NT2/D1 (cell line): ENCODE measurements around the gene A2M.

Experiments used
- DNase-seq: peaks from one replicate; pipeline ENCODE4 v3.0.0-alpha.2; 2011; ENCODE audit warnings: low read depth, low spot score
- H3K27me3 ChIP-seq: 2 replicates; pipeline ENCODE4 v1.6.0; 2011; ENCODE audit warnings: mild to moderate bottlenecking; ENCODE audit not compliant: insufficient read length, insufficient read depth
- H3K36me3 ChIP-seq: 2 replicates; pipeline ENCODE4 v1.6.1; 2011; ENCODE audit warnings: mild to moderate bottlenecking, low read length, mixed read lengths; ENCODE audit not compliant: insufficient read depth, insufficient read length
- H3K4me1 ChIP-seq: 2 replicates; pipeline ENCODE4 v1.5.1; 2011; ENCODE audit not compliant: insufficient read depth, insufficient read length
- H3K4me3 ChIP-seq: 2 replicates; pipeline ENCODE4 v1.5.1; 2011; ENCODE audit warnings: low read depth; ENCODE audit not compliant: insufficient read length
- H3K9ac ChIP-seq: 2 replicates; pipeline ENCODE4 v1.6.0; 2011; ENCODE audit warnings: low read depth; ENCODE audit not compliant: insufficient read length
- H3K9me3 ChIP-seq: 2 replicates; pipeline ENCODE4 v1.5.1; 2011; ENCODE audit warnings: mild to moderate bottlenecking, low read length; ENCODE audit not compliant: insufficient read depth
- SUZ12 ChIP-seq: IDR thresholded peaks from 2 replicates; pipeline ENCODE4 v1.6.1; 2011; ENCODE audit not compliant: insufficient read length, insufficient read depth; ENCODE audit errors: extremely low read depth
- YY1 ChIP-seq: IDR thresholded peaks from 2 replicates; pipeline ENCODE4 v1.6.1; 2011; ENCODE audit not compliant: insufficient read length, insufficient read depth
- ZNF274 ChIP-seq: IDR thresholded peaks from 2 replicates; pipeline ENCODE4 v1.6.1; 2011; ENCODE audit warnings: mild to moderate bottlenecking, low read depth, low read length

Gene A2M

DNA sequence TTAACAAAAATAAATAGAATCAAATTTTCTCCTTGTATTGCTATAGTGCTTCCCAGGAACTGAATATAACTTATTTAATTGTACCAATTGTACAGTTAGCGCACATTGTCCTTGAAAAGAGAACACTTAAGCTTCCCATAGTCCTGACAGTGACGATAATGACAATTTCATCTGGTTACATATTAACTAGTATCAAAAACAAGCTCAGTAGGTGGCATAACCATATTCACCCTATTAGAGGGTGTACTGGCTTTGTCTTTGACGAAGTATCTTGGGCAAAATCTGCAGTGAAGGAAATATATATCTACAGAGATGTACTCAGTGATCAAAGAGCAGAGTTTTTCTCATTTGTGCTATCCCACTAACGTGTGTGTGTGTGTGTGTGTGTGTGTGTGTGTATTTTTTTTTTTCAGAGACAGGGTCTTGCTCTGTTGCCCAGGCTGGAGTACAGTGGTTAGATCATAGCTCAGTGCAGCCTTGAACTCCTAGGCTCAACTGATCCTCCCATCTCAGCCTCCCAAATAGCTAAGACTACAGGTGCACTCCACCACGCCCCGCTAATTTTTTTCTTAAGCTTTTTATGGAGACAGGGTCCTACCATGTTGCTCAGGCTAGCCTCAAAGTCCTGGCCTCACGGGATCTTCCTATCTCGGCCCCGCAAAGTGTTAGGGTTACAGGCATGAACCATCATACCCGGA is 4.9 kb upstream of the A2M start:
- Histone ChIP-seq H3K9ac (no peak overlapping the region), H3K4me3 (no peak overlapping the region), H3K4me1 (no peaks in the 10 kb centered on the region), H3K9me3 (no peaks in the 10 kb centered on the region; the same call in 1 of the 2 replicates), H3K27me3 (no peaks in the 10 kb centered on the region), H3K36me3 (no peaks in the 10 kb centered on the region)
- TF ChIP-seq YY1 (no peak), ZNF274 (no peak), SUZ12 (no peak)
- no peak for DNase-seq

DNA sequence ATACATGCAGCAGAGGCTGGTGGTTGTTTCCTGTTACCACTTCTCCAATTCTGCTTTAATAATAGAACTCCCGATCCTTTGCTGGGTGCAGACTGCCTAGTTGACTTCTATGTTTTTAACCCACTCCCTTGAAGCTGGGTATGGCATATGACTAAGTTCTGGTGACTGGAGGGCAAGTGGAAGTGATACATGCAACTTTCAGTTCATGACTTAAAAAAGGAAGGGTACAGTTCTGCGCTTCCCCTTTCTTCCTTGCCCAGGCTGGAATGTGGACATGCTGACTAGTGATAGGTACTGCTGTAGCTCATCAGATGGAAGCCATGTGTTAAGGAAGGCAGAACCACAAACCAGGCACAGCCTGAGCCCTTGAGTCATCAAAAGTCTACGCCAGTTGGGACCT is 2.4 kb upstream of the A2M start:
- no peaks in the 10 kb centered on the region for H3K27me3 ChIP-seq

DNA sequence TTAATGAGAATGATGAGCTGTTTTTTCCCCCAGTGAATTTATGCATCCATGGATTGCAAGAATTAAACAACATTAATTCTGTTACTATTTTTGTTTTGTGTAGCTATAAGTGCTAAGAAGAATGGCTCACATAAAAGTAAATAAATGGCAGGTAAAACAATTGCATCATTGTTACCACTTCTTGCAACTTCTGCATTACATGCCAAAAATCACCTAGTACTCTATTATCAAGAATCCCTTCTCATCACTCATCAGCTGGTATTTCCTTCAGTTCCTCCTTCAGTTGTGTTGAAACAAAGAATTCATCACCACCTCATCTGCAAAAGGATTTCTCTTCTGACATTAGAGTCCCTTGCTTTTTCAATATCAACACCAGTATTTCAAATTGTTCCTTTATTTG is 773 bp downstream of the A2M start:
- Histone ChIP-seq H3K4me3 (no peak overlapping the region), H3K9ac (no peak overlapping the region)
- DNase-seq: no peak

More for the DNA sequence above, 2.4 kb upstream of the A2M start:
- Histone ChIP-seq H3K36me3 (no peaks in the 10 kb centered on the region), H3K9me3 (no peaks in the 10 kb centered on the region), H3K4me3 (no peak overlapping the region), H3K4me1 (no peaks in the 10 kb centered on the region), H3K9ac (no peak overlapping the region)
- no peak for DNase-seq
- TF ChIP-seq SUZ12 (no peak), YY1 (no peak), ZNF274 (no peak)

DNA sequence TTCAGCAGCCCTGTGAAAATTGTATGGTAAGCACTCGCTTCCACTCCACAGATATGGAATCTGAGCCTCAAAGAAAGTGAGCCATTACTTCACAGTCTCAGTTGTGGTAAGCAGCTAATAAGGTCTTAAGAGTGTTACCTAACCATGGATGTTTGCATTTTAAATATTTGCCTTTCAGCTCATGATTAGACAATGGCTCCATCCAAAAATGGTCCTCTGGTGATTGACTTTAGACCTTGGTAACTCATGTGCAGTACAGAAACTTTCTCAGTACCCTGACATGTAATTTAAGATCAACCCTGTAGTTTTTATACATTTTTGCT is 1.8 kb downstream of the A2M start:
- H3K27me3 ChIP-seq: no peaks in the 10 kb centered on the region
- no peaks in the 10 kb centered on the region for H3K36me3 ChIP-seq
- H3K9me3 ChIP-seq: no peaks in the 10 kb centered on the region
- no peak overlapping the region for H3K9ac ChIP-seq
- no peak for DNase-seq
- H3K4me1 ChIP-seq: no peaks in the 10 kb centered on the region
- H3K4me3 ChIP-seq: no peak overlapping the region
- TF ChIP-seq ZNF274 (no peak), SUZ12 (no peak), YY1 (no peak)

More for the DNA sequence above, 773 bp downstream of the A2M start:
- Histone ChIP-seq H3K4me1 (no peaks in the 10 kb centered on the region), H3K27me3 (no peaks in the 10 kb centered on the region), H3K36me3 (no peaks in the 10 kb centered on the region), H3K9me3 (no peaks in the 10 kb centered on the region)
- TF ChIP-seq SUZ12: no peak
- no peak for TF ChIP-seq ZNF274
- no peak for TF ChIP-seq YY1

DNA sequence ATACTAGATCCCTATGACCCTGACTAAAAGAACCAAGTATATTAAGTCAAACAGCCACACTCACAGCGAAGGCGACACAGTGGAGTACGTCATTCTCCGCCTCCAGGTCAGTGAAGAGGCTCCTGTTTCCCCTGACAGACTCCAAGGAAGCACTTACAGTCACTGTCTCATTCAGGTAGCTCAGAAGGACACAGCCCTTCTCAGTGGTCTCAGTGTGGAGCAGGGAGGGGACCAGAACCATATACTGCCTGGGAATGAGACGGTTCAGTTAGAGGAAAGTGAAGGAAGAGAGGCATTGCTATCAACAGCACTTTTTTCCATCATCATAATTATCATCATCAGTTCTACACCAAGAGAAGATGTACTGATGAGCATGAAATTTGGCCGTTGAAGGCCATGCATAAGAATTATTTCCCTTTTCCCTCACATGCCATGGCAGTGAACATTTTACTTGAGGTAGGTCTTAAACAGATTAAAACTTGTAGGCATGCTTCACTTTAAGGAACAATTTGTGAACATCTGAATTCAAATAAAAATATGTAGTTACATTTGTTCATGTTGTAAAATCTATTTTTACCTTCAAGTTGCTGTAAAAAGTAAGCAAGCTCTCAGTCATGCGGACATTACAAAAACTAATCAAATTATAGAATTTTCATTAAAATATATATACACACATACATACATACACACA is 2.3 kb downstream of the A2M start:
- Histone ChIP-seq H3K4me1 (no peaks in the 10 kb centered on the region), H3K4me3 (no peak overlapping the region), H3K9ac (no peak overlapping the region), H3K27me3 (no peaks in the 10 kb centered on the region), H3K9me3 (no peaks in the 10 kb centered on the region), H3K36me3 (no peaks in the 10 kb centered on the region)
- TF ChIP-seq ZNF274 (no peak), SUZ12 (no peak), YY1 (no peak)
- DNase-seq: no peak

DNA sequence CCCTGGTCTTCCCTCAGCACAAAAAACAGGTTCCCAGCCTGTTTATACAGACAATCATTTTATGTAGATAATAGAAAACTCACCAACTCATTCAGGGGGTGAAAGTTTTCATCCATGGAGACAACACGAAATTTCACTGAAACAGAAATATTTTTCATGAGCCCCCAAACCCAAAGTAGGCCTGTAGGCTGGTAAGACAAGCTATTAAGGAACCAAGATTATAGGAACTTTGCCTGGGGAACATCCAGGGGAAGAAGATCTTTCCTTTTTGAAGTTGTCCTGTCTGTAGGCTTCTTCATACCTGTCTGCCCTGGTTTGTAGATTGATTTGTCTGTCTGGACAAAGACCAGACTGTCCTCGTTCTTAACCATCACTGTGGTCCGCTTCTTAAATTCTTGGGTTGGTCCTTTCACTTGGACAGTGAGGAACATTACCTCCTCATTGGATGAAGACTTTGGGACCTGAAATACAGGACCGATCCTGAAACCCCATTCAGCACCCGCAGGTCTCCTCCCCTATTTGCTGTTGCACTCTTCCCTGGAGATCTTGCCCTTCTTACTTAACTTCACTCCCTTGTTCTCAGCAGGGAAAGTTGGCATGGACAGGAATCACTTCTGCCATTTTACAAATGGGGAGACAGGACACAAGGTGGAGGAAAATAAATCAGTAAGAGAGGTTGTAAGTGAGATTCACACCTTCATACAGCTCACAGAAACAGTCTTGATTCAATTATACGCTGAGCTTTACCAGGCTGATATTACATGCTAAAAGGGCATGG is 3.5 kb downstream of the A2M start:
- no peak for DNase-seq
- Histone ChIP-seq H3K27me3 (no peaks in the 10 kb centered on the region), H3K4me3 (no peak overlapping the region), H3K9me3 (no peaks in the 10 kb centered on the region), H3K4me1 (no peaks in the 10 kb centered on the region), H3K36me3 (no peaks in the 10 kb centered on the region), H3K9ac (no peak overlapping the region)
- TF ChIP-seq YY1: no peak
- TF ChIP-seq SUZ12: no peak
- TF ChIP-seq ZNF274: no peak

DNA sequence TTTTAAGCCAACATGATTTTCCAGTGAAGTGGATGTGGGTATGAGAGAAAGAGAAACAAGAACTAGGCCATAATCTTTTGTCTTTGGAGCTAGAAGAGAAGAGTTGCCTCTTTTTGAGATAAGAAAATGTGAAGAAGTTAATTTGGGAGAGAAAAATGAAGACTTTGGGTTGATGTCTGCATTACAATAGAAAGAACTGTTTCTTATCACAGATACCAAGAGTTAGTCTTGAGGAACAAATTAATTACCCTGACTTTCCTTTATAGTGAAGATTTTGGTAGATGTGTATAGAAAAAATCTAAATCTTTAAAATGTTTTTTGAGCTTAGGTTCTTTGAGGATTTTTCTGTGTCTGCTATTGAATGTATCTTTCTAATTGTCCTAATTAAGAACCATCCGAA is 4.2 kb downstream of the A2M start:
- no peaks in the 10 kb centered on the region for H3K9me3 ChIP-seq
- no peak for DNase-seq
- H3K4me3 ChIP-seq: no peak overlapping the region
- no peaks in the 10 kb centered on the region for H3K27me3 ChIP-seq
- no peaks in the 10 kb centered on the region for H3K4me1 ChIP-seq
- no peak for TF ChIP-seq SUZ12
- no peak for TF ChIP-seq YY1
- no peak for TF ChIP-seq ZNF274
- no peaks in the 10 kb centered on the region for H3K36me3 ChIP-seq
- H3K9ac ChIP-seq: no peak overlapping the region
